Esophagus mucosa (tissue), 1 donor: ENCODE results near the gene PRRX1. TPM values are rescaled to one million over a fixed set of nuclear protein-coding genes. Genes with fewer than 3 reads are reported as not detected.

Experiments used
- ATAC-seq: fragments of 200-7000 bp; cut with Tn5 transposase; one replicate; pipeline ENCODE4 v1.9.1; 2020
- total RNA-seq: library from RNA; stranded (reverse); gene quantifications from one replicate; pipeline ENCODE4 v1.2.4, GENCODE V29; 2023
- donor health status: DM: yes; HTN: yes; CAD: no.

The PRRX1 gene
- total RNA-seq, 1 donor from 2014 or later, result 2.9 TPM

GRCh38 chr1:170692866-170693575 is 29.1 kb downstream of the PRRX1 start:
- no peak for ATAC-seq

GRCh38 chr1:170694172-170694926 is 30.4 kb downstream of the PRRX1 start:
- ATAC-seq, result no peak

GRCh38 chr1:170695955-170696590 is 32.1 kb downstream of the PRRX1 start:
- no peak for ATAC-seq

GRCh38 chr1:170696591-170697290 is 32.8 kb downstream of the PRRX1 start:
- no peak for ATAC-seq

- no peak for ATAC-seq
These were observed 33.4 kb downstream of the PRRX1 start for GRCh38 chr1:170697316-170697715.

GRCh38 chr1:170698301-170699275 is 34.7 kb downstream of the PRRX1 start:
- ATAC-seq, result no peak

GRCh38 chr1:170699696-170700095 is 35.8 kb downstream of the PRRX1 start:
- no peak for ATAC-seq

GRCh38 chr1:170700842-170701615 is 37.1 kb downstream of the PRRX1 start:
- no peak for ATAC-seq

GRCh38 chr1:170701962-170702361 is 38.0 kb downstream of the PRRX1 start:
- ATAC-seq, result no peak

GRCh38 chr1:170703591-170703990 is 39.7 kb downstream of the PRRX1 start:
- no peak for ATAC-seq

- no peak for ATAC-seq
These were observed 40.3 kb downstream of the PRRX1 start for GRCh38 chr1:170704256-170704655.

GRCh38 chr1:170705981-170706380 is 42.0 kb downstream of the PRRX1 start:
- ATAC-seq, result no peak

GRCh38 chr1:170707117-170707516 is 43.2 kb downstream of the PRRX1 start:
- ATAC-seq, result no peak

- peak; percentile 98 for ATAC-seq
These were observed 44.2 kb downstream of the PRRX1 start for GRCh38 chr1:170707959-170708655.

- no peak for ATAC-seq
These were observed 47.8 kb downstream of the PRRX1 start for GRCh38 chr1:170711682-170712081.

GRCh38 chr1:170714163-170714562 is 50.2 kb downstream of the PRRX1 start:
- no peak for ATAC-seq

- no peak for ATAC-seq
These were observed 51.0 kb downstream of the PRRX1 start for GRCh38 chr1:170714938-170715337.

GRCh38 chr1:170716835-170717429 is 53.0 kb downstream of the PRRX1 start:
- ATAC-seq, result no peak

GRCh38 chr1:170720661-170721060 is 56.7 kb downstream of the PRRX1 start:
- ATAC-seq, result no peak

- no peak for ATAC-seq
These were observed 57.7 kb downstream of the PRRX1 start for GRCh38 chr1:170721621-170722020.
